B cell (primary cell): ENCODE measurements around the gene PLPP7. TPM values are rescaled to one million over a fixed set of nuclear protein-coding genes. Genes with fewer than 3 reads are reported as not detected.

Experiments used
- ATAC-seq: fragments of 200-7000 bp; cut with Tn5 transposase; one replicate; pipeline ENCODE4 v1.10.0; 2021; ENCODE audit warnings: low read depth, mild to moderate bottlenecking, moderate number of reproducible peaks, moderate library complexity
- CTCF ChIA-PET: fragments of 350-600 bp; sonication (Branson Sonifier 250); formaldehyde crosslinking; loops from one replicate; lab custom pipeline; 2021; ENCODE audit warnings: antibody characterized with exemption, inconsistent platforms; lab: Charles Lee
- POLR2A ChIA-PET: fragments of 350-600 bp; sonication (Branson Sonifier 250); formaldehyde crosslinking; loops from one replicate; lab custom pipeline; 2021; ENCODE audit warnings: antibody characterized with exemption; lab: Charles Lee
- DNase-seq: peaks from one replicate; pipeline ENCODE4 v3.0.0; 2013
- H2AFZ ChIP-seq: 2 replicates; pipeline ENCODE4 v1.6.1; 2012; ENCODE audit warnings: mild to moderate bottlenecking, low read depth, low read length; ENCODE audit not compliant: insufficient read depth, poor library complexity, severe bottlenecking
- H3K27ac ChIP-seq, 2 donors: 1 replicate in 1 of 2; 2 replicates in 1 of 2; pipeline ENCODE4 v1.5.1; 2012 to 2013; ENCODE audit warnings: low read length in 2 of 2, mild to moderate bottlenecking in 2 of 2, moderate library complexity in 1 of 2
- H3K27me3 ChIP-seq, 4 experiments: fragments of 200-600 bp in 1 of 4; sonication (generic) in 1 of 4; replicated peaks in 1 of 4; 1 replicate in 2 of 4; 2 replicates in 2 of 4; pipeline versions ENCODE4 v1.6.1 to v1.7.0; 2013 to 2016; ENCODE audit warnings: low read length in 3 of 4, mild to moderate bottlenecking in 2 of 4, mixed read lengths in 1 of 4, moderate library complexity in 1 of 4; ENCODE audit not compliant: insufficient read depth in 4 of 4, control insufficient read depth in 3 of 4; ENCODE audit errors: control extremely low read depth in 1 of 4
- H3K36me3 ChIP-seq, 2 experiments: replicated peaks in 1 of 2; 1 replicate in 1 of 2; 2 replicates in 1 of 2; pipeline versions ENCODE4 v1.6.1 to v1.7.1; 2013; ENCODE audit warnings: low read length in 1 of 2; ENCODE audit not compliant: insufficient read depth in 2 of 2, control insufficient read depth in 1 of 2; ENCODE audit errors: control extremely low read depth in 1 of 2, extremely low read depth in 1 of 2
- H3K4me1 ChIP-seq, 2 donors: fragments of 200-600 bp in 1 of 2; sonication (generic) in 1 of 2; 1 replicate in 1 of 2; 2 replicates in 1 of 2; pipeline versions ENCODE4 v1.5.1 to v1.6.1; 2013 to 2017; ENCODE audit warnings: low read length in 2 of 2; ENCODE audit not compliant: control insufficient read depth in 2 of 2, insufficient read depth in 2 of 2
- H3K4me2 ChIP-seq: replicated peaks from 2 replicates; pipeline ENCODE3; 2012; ENCODE audit warnings: mild to moderate bottlenecking, low read depth, low read length; ENCODE audit not compliant: poor library complexity, severe bottlenecking
- H3K4me3 ChIP-seq, 5 experiments: fragments of 200-600 bp in 1 of 5; sonication (generic) in 1 of 5; 1 replicate in 3 of 5; 2 replicates in 2 of 5; pipeline versions ENCODE4 v1.5.1 to v1.7.0; 2011 to 2016; ENCODE audit warnings: low read length in 4 of 5, mild to moderate bottlenecking in 4 of 5, low read depth in 2 of 5, control low read depth in 1 of 5, moderate library complexity in 1 of 5; ENCODE audit not compliant: insufficient read depth in 1 of 5; ENCODE audit errors: control extremely low read depth in 1 of 5, extremely low read depth in 1 of 5
- H3K79me2 ChIP-seq: fragments of 200-600 bp; sonication (generic); one replicate; pipeline ENCODE4 v1.6.0; 2016; ENCODE audit warnings: low read length; ENCODE audit not compliant: control insufficient read depth, insufficient read depth
- H3K9ac ChIP-seq: fragments of 200-600 bp; sonication (generic); 2 replicates; pipeline ENCODE4 v1.6.1; 2017; ENCODE audit warnings: mild to moderate bottlenecking, low read length, moderate library complexity
- H3K9me3 ChIP-seq, 3 donors: one replicate each; pipeline versions ENCODE4 v1.6.1 to v1.7.1; 2013; ENCODE audit warnings: low read length in 2 of 3; ENCODE audit not compliant: control insufficient read depth in 2 of 3, insufficient read depth in 1 of 3; ENCODE audit errors: control extremely low read depth in 1 of 3
- H4K20me1 ChIP-seq: 2 replicates; pipeline ENCODE4 v1.6.0; 2012; ENCODE audit warnings: mild to moderate bottlenecking, low read length; ENCODE audit not compliant: insufficient read depth, control insufficient read depth, poor library complexity, severe bottlenecking
- H3K27ac Mint-ChIP-seq: one replicate; pipeline ENCODE4 v1.8.0; 2021; ENCODE audit warnings: mixed read lengths
- H3K27me3 Mint-ChIP-seq: one replicate; pipeline ENCODE4 v1.8.0; 2021; ENCODE audit warnings: mixed read lengths
- H3K4me1 Mint-ChIP-seq: one replicate; pipeline ENCODE4 v1.8.0; 2021; ENCODE audit warnings: mixed read lengths
- H3K4me3 Mint-ChIP-seq: one replicate; pipeline ENCODE4 v1.8.0; 2021; ENCODE audit warnings: mixed read lengths
- H3K9me3 Mint-ChIP-seq: one replicate; pipeline ENCODE4 v1.8.0; 2022; ENCODE audit warnings: mixed read lengths; ENCODE audit not compliant: insufficient read depth
- EZH2 ChIP-seq: IDR thresholded peaks from 2 replicates; pipeline ENCODE4 v1.6.1; 2012; ENCODE audit warnings: borderline replicate concordance, low read depth, mild to moderate bottlenecking, moderate library complexity, low read length; ENCODE audit not compliant: insufficient read depth, poor library complexity, severe bottlenecking
- WGBS: methylation state at CpG from one replicate; pipeline ENCODE4 v1.1.5; 2013; ENCODE audit warnings: missing lambda C conversion rate; ENCODE audit not compliant: insufficient coverage; 5-methylcytosine and 5-hydroxymethylcytosine counted together
- intact Hi-C: fragments of 100-400 bp; cut with micrococcal nuclease; formaldehyde crosslinking; loops from one replicate; pipeline ENCODE4 v1.10.0; 2022
- polyA plus RNA-seq: library from polyadenylated mRNA; depleted of rRNA; stranded (reverse); fragments of >200 nt; gene quantifications from 2 replicates; pipeline ENCODE4 v1.2.3, GENCODE V29; 2012
- total RNA-seq, 2 donors: library from RNA; stranded (reverse); fragments of 120-200 nt in 1 of 2; gene quantifications; 1 replicate in 1 of 2; 2 replicates in 1 of 2; pipeline versions ENCODE4 v1.2.3 to v1.2.4, GENCODE V29; 2013 to 2022
- TF ChIP-seq, protein P1 (sequence below): fragments of 200-600 bp; IDR thresholded peaks from one replicate; pipeline ENCODE4 v1.8.0; 2022; ENCODE audit warnings: antibody characterized with exemption, mild to moderate bottlenecking

Gene PLPP7
- total and polyA plus RNA-seq, 2 donors (not counting 1 experiment from before 2014, with no cell fraction given), result 0.57 to 2.0 TPM

DNA sequence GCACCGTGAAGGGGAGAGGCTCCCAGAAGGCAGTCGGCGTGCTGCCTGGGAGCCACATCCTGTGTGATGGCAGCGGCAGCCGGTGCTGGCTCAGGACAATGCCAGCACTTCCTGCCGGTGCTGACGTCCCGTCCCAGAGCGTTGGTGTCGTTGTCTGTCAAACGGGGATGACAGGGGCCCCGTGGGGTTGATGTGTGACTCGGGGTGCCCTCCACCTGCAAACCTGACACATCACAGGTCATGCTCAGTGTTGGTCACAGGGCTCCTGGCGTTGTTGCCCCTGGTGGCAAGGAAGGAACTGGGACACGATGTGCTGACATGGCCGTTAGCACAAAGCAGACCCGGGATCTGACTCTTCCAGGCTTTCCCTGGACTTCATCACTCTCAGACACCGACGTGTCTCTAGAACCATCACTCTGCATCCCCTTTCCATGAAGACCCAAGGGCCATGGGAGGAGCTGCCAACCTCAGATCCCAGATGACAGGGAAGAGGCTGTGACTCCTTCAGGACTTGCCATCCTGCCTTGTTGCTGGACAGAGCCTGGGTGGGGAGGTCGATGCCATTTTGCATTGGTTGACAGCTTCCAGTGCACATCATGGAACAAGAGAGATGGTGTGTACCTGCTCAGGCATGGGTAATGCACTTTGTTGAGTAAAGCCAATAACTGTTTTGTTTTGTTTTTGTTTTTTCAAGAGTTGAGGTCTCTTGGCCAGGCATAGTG lies 21.5 kb downstream of the PLPP7 start:
- Histone ChIP-seq H3K9me3 (peaks cover 0 to 9% (median 0%) of the 10 kb centered on the region in 3 donors), H3K36me3 (no peaks in the 10 kb centered on the region), H3K27me3 (peaks cover 0 to 6% (median 0%) of the 10 kb centered on the region in 4 experiments), H3K79me2 (no peaks in the 10 kb centered on the region), H3K9ac (no peak overlapping the region), H3K4me2 (peak overlapping the region; percentile 53), H3K4me3 (no peak overlapping the region), H2AFZ (peak overlapping the region; percentile 68), H3K4me1 (peaks cover 5 to 7% of the 10 kb centered on the region in 2 donors), H4K20me1 (no peaks in the 10 kb centered on the region), H3K27ac (no peak overlapping the region)
- Mint-ChIP-seq H3K4me1 (peaks cover 8% of the 10 kb centered on the region), H3K27ac (no peak overlapping the region), H3K4me3 (peak overlapping the region; percentile 41), H3K27me3 (peaks cover 8% of the 10 kb centered on the region), H3K9me3 (no peaks in the 10 kb centered on the region)
- DNase-seq (peak; percentile 45), ATAC-seq (peak; percentile 36)
- WGBS, result 21% methylated on average over 20 of the region's 20 CpGs
- POLR2A ChIA-PET, result interaction anchor here (0.5 to 0.6 kb wide), 2 partner anchors 57 to 60 kb away, joined by 4 read pairs; no protein-coding TSS in a partner anchor
- CTCF ChIA-PET, result no interaction called here
- no peak for TF ChIP-seq EZH2
- TF ChIP-seq, protein P1, sequence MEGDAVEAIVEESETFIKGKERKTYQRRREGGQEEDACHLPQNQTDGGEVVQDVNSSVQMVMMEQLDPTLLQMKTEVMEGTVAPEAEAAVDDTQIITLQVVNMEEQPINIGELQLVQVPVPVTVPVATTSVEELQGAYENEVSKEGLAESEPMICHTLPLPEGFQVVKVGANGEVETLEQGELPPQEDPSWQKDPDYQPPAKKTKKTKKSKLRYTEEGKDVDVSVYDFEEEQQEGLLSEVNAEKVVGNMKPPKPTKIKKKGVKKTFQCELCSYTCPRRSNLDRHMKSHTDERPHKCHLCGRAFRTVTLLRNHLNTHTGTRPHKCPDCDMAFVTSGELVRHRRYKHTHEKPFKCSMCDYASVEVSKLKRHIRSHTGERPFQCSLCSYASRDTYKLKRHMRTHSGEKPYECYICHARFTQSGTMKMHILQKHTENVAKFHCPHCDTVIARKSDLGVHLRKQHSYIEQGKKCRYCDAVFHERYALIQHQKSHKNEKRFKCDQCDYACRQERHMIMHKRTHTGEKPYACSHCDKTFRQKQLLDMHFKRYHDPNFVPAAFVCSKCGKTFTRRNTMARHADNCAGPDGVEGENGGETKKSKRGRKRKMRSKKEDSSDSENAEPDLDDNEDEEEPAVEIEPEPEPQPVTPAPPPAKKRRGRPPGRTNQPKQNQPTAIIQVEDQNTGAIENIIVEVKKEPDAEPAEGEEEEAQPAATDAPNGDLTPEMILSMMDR, result no peak
- intact Hi-C loops, result no loop called here

DNA sequence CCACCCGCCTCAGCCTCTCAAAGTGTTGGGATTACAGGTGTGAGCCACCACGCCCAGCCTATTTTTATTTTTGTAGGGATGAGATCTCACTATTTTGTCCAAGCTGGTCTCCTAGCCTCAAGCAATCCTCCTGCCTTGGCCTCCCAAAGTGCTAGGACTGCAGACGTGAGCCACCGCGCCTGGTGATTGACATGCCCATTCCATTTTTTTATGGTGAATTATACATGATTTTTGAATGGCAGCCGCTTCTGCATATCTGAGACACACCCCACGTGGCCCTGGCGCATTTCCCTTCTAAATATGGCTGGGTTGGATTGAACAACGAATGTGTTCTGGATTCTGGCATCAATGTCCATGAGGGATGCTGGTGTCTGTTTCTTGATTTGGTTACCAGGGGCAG lies 22.7 kb downstream of the PLPP7 start:
- CTCF ChIA-PET, result no interaction called here

More for the DNA sequence above, 22.7 kb downstream of the PLPP7 start:
- Mint-ChIP-seq H3K4me3 (no peak overlapping the region), H3K27ac (no peak overlapping the region), H3K9me3 (no peaks in the 10 kb centered on the region), H3K27me3 (peaks cover 3% of the 10 kb centered on the region), H3K4me1 (peaks cover 8% of the 10 kb centered on the region)
- Histone ChIP-seq H3K4me3 (no peak overlapping the region), H2AFZ (no peak overlapping the region), H3K27me3 (peaks cover 0 to 6% (median 0%) of the 10 kb centered on the region in 4 experiments), H3K36me3 (no peaks in the 10 kb centered on the region), H3K9me3 (peaks cover 0 to 8% (median 0%) of the 10 kb centered on the region in 3 donors), H3K79me2 (no peaks in the 10 kb centered on the region), H3K4me2 (no peak overlapping the region), H3K27ac (no peak overlapping the region), H4K20me1 (no peaks in the 10 kb centered on the region), H3K9ac (no peak overlapping the region), H3K4me1 (peaks cover 5 to 7% of the 10 kb centered on the region in 2 donors)
- TF ChIP-seq, protein P1, result no peak
- TF ChIP-seq EZH2, result no peak
- intact Hi-C loops, result no loop called here
- DNase-seq (no peak), ATAC-seq (no peak)
- WGBS, result 92% methylated on average over 2 of the region's 9 CpGs
- POLR2A ChIA-PET, result no interaction called here
